ENCODE measurements around the gene UNC119.

DNA sequence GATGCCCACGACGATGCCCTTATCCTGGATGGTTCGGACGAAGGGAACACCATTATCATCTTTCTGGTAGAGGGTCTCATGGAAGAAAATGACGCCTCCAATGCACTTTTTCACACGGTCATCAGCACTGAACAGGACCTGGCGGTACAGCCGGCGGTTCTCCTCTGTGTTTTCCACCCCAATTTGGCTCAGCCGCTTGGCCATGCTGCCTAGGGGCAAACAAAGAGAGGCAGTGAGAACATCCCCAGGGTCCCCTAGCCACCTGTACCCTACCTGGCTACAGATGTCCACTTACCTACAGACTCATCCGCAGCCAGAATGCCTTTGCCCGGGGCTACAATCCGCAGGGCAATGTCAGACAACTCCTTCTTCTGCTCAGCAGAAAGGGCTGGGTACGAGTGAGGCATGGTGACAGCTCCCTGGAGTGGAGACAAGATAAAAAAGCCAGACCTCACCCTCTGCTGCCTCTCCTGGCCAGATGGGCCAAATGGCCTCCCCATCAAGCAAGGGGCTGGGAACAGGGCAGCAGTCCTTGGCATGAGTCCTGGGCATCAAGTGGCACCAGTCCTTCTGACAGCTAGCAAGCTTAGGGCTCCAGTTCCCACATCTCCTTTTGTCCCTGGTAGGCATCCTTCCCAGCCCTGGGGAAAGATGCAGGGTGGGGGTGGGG lies 22.8 kb upstream of the UNC119 start:
- TF ChIP-seq CTCF (IDR thresholded peaks at IDR 0.05) (no peak), POLR2A (IDR thresholded peaks at IDR 0.05) (no peak), POLR2AphosphoS5 (IDR thresholded peaks at IDR 0.05) (no peak)

Data from stomach (tissue), 4 donors.